ENCODE results near the gene ALG9. TPM values are rescaled to one million over a fixed set of nuclear protein-coding genes. Genes with fewer than 3 reads are reported as not detected.

ALG9 gene
- total and polyA plus RNA-seq, 7 donors, result 9.6 to 21.9 (median 15.3) TPM

DNA sequence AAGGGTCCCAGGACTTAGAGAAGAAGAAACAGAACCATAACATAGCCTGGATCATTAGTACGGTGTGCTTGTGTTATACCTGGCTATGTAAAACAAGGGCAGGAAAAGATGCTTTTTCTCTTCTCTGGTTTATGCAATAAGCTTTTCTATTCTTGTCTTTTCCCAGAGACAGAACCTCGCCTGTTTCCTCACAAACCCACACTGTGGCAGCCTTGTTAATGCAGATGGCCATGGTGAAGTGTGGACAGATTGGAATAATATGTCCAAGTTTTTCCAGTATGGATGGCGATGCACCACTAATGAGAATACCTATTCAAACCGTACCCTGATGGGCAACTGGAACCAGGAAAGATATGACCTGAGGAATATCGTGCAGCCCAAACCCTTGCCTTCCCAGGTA is 10.8 kb upstream of the ALG9 start:
- 78 to 85% (median 81%) methylated on average over 5 of the region's 5 CpGs for WGBS, 3 donors
- H3K27me3 ChIP-seq (ENCODE audit: insufficient read depth in 3 of 3, low read length in 2 of 3), result no peaks in the 10 kb centered on the region
- no peaks in the 10 kb centered on the region for H3K9me3 ChIP-seq

DNA sequence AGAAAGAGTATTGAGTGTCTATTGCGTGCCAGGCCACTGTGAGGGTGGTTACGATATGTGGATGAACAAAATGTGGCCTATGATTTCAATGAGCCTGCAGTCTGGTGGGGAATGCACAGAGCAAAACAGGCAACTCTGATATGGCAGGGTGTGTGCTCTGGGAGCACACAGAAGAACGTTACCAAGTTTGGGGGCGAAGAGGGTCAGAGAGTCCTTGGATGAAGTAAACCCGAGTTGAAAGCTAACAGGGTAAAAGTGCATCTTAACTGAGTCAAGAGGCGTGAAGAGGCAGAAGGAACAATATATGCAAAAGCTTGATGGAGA is 8.2 kb upstream of the ALG9 start:
- intact Hi-C loops (cut with DNase I), result loop anchor here (5.0 kb wide), 4 partner anchors 33 to 103 kb away; partner anchors contain the start of genes CRYAB (in 2 of the 2) and HSPB2 (in 2 of the 2)
- TF ChIP-seq, protein P1, sequence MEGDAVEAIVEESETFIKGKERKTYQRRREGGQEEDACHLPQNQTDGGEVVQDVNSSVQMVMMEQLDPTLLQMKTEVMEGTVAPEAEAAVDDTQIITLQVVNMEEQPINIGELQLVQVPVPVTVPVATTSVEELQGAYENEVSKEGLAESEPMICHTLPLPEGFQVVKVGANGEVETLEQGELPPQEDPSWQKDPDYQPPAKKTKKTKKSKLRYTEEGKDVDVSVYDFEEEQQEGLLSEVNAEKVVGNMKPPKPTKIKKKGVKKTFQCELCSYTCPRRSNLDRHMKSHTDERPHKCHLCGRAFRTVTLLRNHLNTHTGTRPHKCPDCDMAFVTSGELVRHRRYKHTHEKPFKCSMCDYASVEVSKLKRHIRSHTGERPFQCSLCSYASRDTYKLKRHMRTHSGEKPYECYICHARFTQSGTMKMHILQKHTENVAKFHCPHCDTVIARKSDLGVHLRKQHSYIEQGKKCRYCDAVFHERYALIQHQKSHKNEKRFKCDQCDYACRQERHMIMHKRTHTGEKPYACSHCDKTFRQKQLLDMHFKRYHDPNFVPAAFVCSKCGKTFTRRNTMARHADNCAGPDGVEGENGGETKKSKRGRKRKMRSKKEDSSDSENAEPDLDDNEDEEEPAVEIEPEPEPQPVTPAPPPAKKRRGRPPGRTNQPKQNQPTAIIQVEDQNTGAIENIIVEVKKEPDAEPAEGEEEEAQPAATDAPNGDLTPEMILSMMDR (IDR thresholded peaks at IDR 0.05), result no peak
- WGBS, 3 donors, result 39 to 43% (median 41%) methylated on average over 6 of the region's 6 CpGs

More for the DNA sequence above, 10.8 kb upstream of the ALG9 start:
- intact Hi-C loops (cut with DNase I), result no loop called here
- DNase-seq (no peak), ATAC-seq (no peak)
- H3K4me3 ChIP-seq, result no peak overlapping the region
- H3K36me3 ChIP-seq (ENCODE audit: insufficient read depth in 1 of 2, low read depth in 1 of 2), result no peaks in the 10 kb centered on the region
- H3K27ac ChIP-seq, result no peak overlapping the region
- H3K4me1 ChIP-seq, result peaks cover 4% of the 10 kb centered on the region
- TF ChIP-seq, protein P1 (IDR thresholded peaks at IDR 0.05), result no peak

DNA sequence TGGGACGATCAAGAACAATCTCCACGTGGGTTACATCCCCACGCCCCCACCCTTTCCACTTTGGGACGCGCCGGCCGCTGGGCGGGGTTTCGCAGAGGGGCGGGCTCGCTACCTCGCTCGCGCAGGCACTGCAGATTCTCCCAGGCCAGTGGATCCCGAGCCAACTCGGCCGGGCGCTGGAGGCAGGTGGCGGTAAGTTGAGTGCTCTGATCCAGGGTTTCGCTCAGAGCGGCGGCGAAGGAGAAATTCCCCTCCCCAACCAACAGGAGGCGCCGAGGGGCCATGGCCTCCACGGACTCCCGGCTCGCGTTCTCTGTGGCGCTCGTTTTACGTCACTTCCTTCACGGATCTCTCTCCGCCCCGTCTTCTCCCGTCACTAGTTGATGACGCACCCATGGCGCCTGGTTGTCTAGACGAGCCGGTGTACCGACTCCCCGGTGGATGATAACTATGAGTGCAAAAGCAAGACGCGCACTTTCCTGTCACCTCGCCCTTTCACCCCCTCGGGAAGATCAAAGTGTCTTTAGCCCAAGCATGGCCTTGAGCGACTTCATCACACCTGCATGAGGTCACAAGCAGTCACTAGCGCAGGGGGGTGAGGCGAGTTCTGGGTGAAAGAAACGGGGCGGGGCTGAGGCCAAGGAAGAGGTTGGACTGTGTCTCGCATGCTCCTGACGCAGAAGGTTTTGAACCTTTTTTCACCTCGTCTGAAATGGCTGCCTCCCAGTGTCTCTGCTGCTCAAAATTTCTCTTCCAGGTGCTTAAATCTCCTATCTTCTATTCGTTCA is 7.7 kb upstream of the ALG9 start, which contains the start of the genes CFAP68 and FDXACB1:
CFAP68 (plus strand) TSS at position 693 of the 788 bp plus-strand sequence; CDS start at position 713, 20 bp downstream.
FDXACB1 (minus strand) TSS at position 317 of the 788 bp plus-strand sequence; CDS start at position 284, 33 bp downstream.
- intact Hi-C loops (cut with DNase I), result loop anchor here (5.0 kb wide), 4 partner anchors 33 to 103 kb away; partner anchors contain the start of genes CRYAB (in 2 of the 2) and HSPB2 (in 2 of the 2)
- Histone ChIP-seq H3K4me1 (peaks cover 4% of the 10 kb centered on the region), H3K27ac (peak within 1 kb of the TSS; percentile 94), H3K27me3 (ENCODE audit: insufficient read depth in 3 of 3, low read length in 2 of 3) (no peaks in the 10 kb centered on the region), H3K9me3 (no peaks in the 10 kb centered on the region), H3K36me3 (ENCODE audit: insufficient read depth in 1 of 2, low read depth in 1 of 2) (peaks cover 0 to 7% of the 10 kb centered on the region in 2 donors), H3K4me3 (peak within 1 kb of the TSS; percentile 70)
- TF ChIP-seq, protein P1 (IDR thresholded peaks at IDR 0.05), result peak; percentile 95
- peak; percentile 93 to 94 (median 94) for ATAC-seq
- WGBS, 3 donors, result 0% methylated on average over 50 to 55 of the region's 55 CpGs
- peak; percentile 94 to 98 for DNase-seq

More for the DNA sequence above, 8.2 kb upstream of the ALG9 start:
- Histone ChIP-seq H3K36me3 (ENCODE audit: insufficient read depth in 1 of 2, low read depth in 1 of 2) (peaks cover 0 to 7% of the 10 kb centered on the region in 2 donors), H3K4me3 (peak overlapping the region; percentile 70), H3K27me3 (ENCODE audit: insufficient read depth in 3 of 3, low read length in 2 of 3) (no peaks in the 10 kb centered on the region), H3K9me3 (no peaks in the 10 kb centered on the region), H3K4me1 (peaks cover 4% of the 10 kb centered on the region), H3K27ac (peak overlapping the region; percentile 94)
- ATAC-seq (peak in 2 of 4 donors; percentile 0 to 19), DNase-seq (no peak)

DNA sequence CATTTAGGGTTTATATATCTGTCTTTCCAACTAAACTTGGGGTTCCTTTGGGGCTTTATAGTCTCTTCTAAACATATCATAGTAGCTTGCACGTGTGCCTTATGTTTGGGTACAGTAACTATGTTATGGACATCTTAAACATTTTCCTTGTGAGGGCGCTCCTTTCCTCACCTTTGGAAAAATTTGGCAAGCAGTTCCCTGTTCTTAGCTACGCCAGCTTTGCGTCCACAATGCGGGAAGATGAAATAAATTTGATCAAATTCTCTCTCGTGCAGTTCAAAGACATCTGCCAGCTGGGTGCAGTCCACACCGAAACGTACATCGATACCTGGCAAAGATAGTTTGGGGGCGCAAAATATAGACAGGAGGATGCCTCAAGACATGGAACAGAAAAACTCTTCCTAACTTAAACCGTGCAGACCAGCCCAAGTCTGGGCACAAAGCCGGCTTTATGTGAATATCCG is 7.0 kb upstream of the ALG9 start:
- H3K27ac ChIP-seq, result peak overlapping the region; percentile 94
- H3K9me3 ChIP-seq, result no peaks in the 10 kb centered on the region
- peaks cover 0 to 7% of the 10 kb centered on the region in 2 donors for H3K36me3 ChIP-seq (ENCODE audit: insufficient read depth in 1 of 2, low read depth in 1 of 2)
- intact Hi-C loops (cut with DNase I), result loop anchor here (5.0 kb wide), 4 partner anchors 34 to 104 kb away; partner anchors contain the start of genes CRYAB (in 2 of the 2) and HSPB2 (in 2 of the 2)
- 0 to 1% (median 0%) methylated on average over 13 of the region's 13 CpGs for WGBS, 3 donors
- H3K4me3 ChIP-seq, result peak overlapping the region; percentile 70
- ATAC-seq (no peak), DNase-seq (no peak)
- TF ChIP-seq, protein P1 (IDR thresholded peaks at IDR 0.05), result no peak
- H3K27me3 ChIP-seq (ENCODE audit: insufficient read depth in 3 of 3, low read length in 2 of 3), result no peaks in the 10 kb centered on the region
- peaks cover 4% of the 10 kb centered on the region for H3K4me1 ChIP-seq
